ENCODE measurements around the gene HECTD4. TPM values are rescaled to one million over a fixed set of nuclear protein-coding genes. Genes with fewer than 3 reads are reported as not detected.

The HECTD4 gene
- polyA plus RNA-seq, 1 donor from 2014 or later: 15.8 TPM

DNA sequence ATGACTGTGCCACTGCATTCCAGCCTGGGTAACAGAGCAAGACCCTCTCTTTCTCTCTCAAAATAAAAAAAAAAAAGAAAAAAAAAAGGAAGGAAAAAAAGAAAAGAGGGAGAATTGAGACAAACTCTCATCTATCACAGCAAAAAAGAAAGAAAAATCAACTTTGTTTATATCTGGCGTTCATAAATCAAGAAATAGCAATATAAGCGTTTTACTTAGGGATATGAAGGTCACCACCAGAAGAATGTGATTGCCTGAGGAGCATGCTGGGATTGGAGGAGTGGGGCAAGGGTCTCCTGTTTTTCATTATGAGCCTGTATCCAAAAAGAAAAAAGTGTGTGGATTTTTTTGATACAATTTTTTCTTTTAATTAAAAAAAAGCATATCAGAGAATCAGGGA, 78.4 kb downstream of the HECTD4 start:
- H3K4me2 ChIP-seq (ENCODE audit: low read length): no peak overlapping the region
- no peaks in the 10 kb centered on the region for H3K9me3 ChIP-seq (ENCODE audit: low read length)
- H3K27me3 ChIP-seq (ENCODE audit: insufficient read depth, low read depth, low read length): no peaks in the 10 kb centered on the region
- H3K9ac ChIP-seq (ENCODE audit: low read length): no peak overlapping the region
- no peak overlapping the region for H2AFZ ChIP-seq (ENCODE audit: low read depth, low read length)
- no peaks in the 10 kb centered on the region for H3K79me2 ChIP-seq (replicated peaks; ENCODE audit: insufficient read depth, low read length)
- H3K4me3 ChIP-seq (ENCODE audit: low read length): no peak overlapping the region
- no peaks in the 10 kb centered on the region for H3K9me2 ChIP-seq (ENCODE audit: insufficient read depth, low read length)
- H4K20me1 ChIP-seq (ENCODE audit: insufficient read depth): no peaks in the 10 kb centered on the region
- no peak overlapping the region for H3K27ac ChIP-seq (ENCODE audit: low read length)
- TF ChIP-seq EP300 (conservative IDR thresholded peaks at IDR 0.05; ENCODE audit: poor library complexity, severe bottlenecking) (no peak), POLR2AphosphoS5 (IDR thresholded peaks at IDR 0.05) (no peak), MXI1 (conservative IDR thresholded peaks at IDR 0.05; ENCODE audit: poor library complexity, severe bottlenecking) (no peak), TAF1 (IDR thresholded peaks at IDR 0.05; ENCODE audit: low read depth) (no peak), SMC3 (conservative IDR thresholded peaks at IDR 0.05; ENCODE audit: poor library complexity) (no peak), EZH2 (IDR thresholded peaks at IDR 0.05; ENCODE audit: borderline replicate concordance, insufficient read depth, low read length, poor library complexity, severe bottlenecking) (no peak), RAD21 (conservative IDR thresholded peaks at IDR 0.05) (no peak)
- TF ChIP-seq, protein P1, sequence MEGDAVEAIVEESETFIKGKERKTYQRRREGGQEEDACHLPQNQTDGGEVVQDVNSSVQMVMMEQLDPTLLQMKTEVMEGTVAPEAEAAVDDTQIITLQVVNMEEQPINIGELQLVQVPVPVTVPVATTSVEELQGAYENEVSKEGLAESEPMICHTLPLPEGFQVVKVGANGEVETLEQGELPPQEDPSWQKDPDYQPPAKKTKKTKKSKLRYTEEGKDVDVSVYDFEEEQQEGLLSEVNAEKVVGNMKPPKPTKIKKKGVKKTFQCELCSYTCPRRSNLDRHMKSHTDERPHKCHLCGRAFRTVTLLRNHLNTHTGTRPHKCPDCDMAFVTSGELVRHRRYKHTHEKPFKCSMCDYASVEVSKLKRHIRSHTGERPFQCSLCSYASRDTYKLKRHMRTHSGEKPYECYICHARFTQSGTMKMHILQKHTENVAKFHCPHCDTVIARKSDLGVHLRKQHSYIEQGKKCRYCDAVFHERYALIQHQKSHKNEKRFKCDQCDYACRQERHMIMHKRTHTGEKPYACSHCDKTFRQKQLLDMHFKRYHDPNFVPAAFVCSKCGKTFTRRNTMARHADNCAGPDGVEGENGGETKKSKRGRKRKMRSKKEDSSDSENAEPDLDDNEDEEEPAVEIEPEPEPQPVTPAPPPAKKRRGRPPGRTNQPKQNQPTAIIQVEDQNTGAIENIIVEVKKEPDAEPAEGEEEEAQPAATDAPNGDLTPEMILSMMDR (IDR thresholded peaks at IDR 0.05; ENCODE audit: poor library complexity, severe bottlenecking): no peak
- TF ChIP-seq, protein P2, sequence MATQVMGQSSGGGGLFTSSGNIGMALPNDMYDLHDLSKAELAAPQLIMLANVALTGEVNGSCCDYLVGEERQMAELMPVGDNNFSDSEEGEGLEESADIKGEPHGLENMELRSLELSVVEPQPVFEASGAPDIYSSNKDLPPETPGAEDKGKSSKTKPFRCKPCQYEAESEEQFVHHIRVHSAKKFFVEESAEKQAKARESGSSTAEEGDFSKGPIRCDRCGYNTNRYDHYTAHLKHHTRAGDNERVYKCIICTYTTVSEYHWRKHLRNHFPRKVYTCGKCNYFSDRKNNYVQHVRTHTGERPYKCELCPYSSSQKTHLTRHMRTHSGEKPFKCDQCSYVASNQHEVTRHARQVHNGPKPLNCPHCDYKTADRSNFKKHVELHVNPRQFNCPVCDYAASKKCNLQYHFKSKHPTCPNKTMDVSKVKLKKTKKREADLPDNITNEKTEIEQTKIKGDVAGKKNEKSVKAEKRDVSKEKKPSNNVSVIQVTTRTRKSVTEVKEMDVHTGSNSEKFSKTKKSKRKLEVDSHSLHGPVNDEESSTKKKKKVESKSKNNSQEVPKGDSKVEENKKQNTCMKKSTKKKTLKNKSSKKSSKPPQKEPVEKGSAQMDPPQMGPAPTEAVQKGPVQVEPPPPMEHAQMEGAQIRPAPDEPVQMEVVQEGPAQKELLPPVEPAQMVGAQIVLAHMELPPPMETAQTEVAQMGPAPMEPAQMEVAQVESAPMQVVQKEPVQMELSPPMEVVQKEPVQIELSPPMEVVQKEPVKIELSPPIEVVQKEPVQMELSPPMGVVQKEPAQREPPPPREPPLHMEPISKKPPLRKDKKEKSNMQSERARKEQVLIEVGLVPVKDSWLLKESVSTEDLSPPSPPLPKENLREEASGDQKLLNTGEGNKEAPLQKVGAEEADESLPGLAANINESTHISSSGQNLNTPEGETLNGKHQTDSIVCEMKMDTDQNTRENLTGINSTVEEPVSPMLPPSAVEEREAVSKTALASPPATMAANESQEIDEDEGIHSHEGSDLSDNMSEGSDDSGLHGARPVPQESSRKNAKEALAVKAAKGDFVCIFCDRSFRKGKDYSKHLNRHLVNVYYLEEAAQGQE (IDR thresholded peaks at IDR 0.05; ENCODE audit: borderline replicate concordance): no peak
- H3K36me3 ChIP-seq (ENCODE audit: insufficient read depth, low read length): peaks cover 7% of the 10 kb centered on the region
- no peaks in the 10 kb centered on the region for H3F3A ChIP-seq (ENCODE audit: insufficient read depth, low read length, poor library complexity, severe bottlenecking)

DNA sequence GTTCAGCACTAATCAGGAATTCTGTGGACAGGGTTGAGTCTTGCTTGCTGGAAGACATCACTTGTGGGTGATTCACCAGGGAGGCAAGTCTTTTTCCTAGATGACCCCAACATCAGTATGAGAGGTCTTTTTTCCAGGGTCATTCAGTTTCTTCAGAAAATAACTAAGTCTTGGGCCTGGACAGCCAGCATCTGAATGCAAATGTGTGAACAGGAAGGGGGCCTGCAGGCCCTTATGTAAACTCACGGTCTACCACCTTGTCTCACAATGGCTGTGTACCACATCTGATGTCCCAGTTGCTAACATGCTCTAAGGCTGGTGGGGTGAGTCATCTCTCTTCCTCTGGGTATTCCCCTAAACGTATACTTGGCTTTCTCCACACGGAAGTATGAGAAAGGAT, 79.2 kb downstream of the HECTD4 start:
- peaks cover 6% of the 10 kb centered on the region for H3K36me3 ChIP-seq (ENCODE audit: insufficient read depth, low read length)
- no peak overlapping the region for H3K27ac ChIP-seq (ENCODE audit: low read length)
- H3K9me2 ChIP-seq (ENCODE audit: insufficient read depth, low read length): no peaks in the 10 kb centered on the region
- H3K4me2 ChIP-seq (ENCODE audit: low read length): no peak overlapping the region
- no peaks in the 10 kb centered on the region for H3F3A ChIP-seq (ENCODE audit: insufficient read depth, low read length, poor library complexity, severe bottlenecking)
- no peaks in the 10 kb centered on the region for H3K79me2 ChIP-seq (replicated peaks; ENCODE audit: insufficient read depth, low read length)
- H3K4me3 ChIP-seq (ENCODE audit: low read length): no peak overlapping the region
- TF ChIP-seq, protein P2 (IDR thresholded peaks at IDR 0.05; ENCODE audit: borderline replicate concordance): no peak
- TF ChIP-seq, protein P1 (IDR thresholded peaks at IDR 0.05; ENCODE audit: poor library complexity, severe bottlenecking): no peak
- TF ChIP-seq TAF1 (IDR thresholded peaks at IDR 0.05; ENCODE audit: low read depth): no peak
- TF ChIP-seq EZH2 (IDR thresholded peaks at IDR 0.05; ENCODE audit: borderline replicate concordance, insufficient read depth, low read length, poor library complexity, severe bottlenecking): no peak
- no peak for TF ChIP-seq EP300 (conservative IDR thresholded peaks at IDR 0.05; ENCODE audit: poor library complexity, severe bottlenecking)
- no peak for TF ChIP-seq SMC3 (conservative IDR thresholded peaks at IDR 0.05; ENCODE audit: poor library complexity)
- H2AFZ ChIP-seq (ENCODE audit: low read depth, low read length): no peak overlapping the region
- H4K20me1 ChIP-seq (ENCODE audit: insufficient read depth): no peaks in the 10 kb centered on the region
- H3K9ac ChIP-seq (ENCODE audit: low read length): no peak overlapping the region
- no peaks in the 10 kb centered on the region for H3K27me3 ChIP-seq (ENCODE audit: insufficient read depth, low read depth, low read length)
- no peaks in the 10 kb centered on the region for H3K9me3 ChIP-seq (ENCODE audit: low read length)

Measured in neural cell (in vitro differentiated cells).